ENCODE data around the gene CLMN. TPM values are rescaled to one million over a fixed set of nuclear protein-coding genes. Genes with fewer than 3 reads are reported as not detected.
A peak's percentile ranks its signal among the peaks of the same experiment; 100 is the strongest.

The CLMN gene
- total RNA-seq, 1 experiment from 2014 or later = 24.0 TPM

- DNase-seq (ENCODE audit: low read depth, low spot score) = no peak
- in situ Hi-C loops (cut with HindIII; ENCODE audit: low pct_unique_long_range_greater_than_20kb, low sequenced_read_pairs) = no loop called here
Measured at GRCh38 chr14:95313190-95313589, 6.5 kb downstream of the CLMN start.

GRCh38 chr14:95312311-95312710, 7.4 kb downstream of the CLMN start:
- in situ Hi-C loops (cut with HindIII; ENCODE audit: low pct_unique_long_range_greater_than_20kb, low sequenced_read_pairs) = no loop called here
- no peak for DNase-seq (ENCODE audit: low read depth, low spot score)

DNA sequence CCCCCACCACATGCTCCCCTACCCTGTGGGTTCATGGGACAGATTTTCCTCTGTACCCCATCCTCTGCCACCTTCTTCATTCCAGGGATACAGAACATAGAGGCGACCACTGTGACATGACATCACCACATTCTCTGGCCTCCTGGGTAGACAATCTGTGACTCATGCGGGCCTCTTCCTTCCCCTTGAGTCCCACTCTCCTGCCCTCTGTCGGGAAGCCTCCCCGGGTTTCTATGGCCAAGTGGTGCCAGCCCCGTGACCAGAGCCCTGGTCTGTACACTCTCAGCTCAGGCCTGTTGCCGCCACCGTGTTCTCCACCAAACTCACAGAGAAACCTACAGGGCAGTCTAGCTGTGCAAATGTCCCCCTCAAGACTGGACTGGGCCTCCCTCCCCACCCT, 8.0 kb downstream of the CLMN start:
- in situ Hi-C loops (cut with HindIII; ENCODE audit: low pct_unique_long_range_greater_than_20kb, low sequenced_read_pairs) = no loop called here
- no peak for DNase-seq (ENCODE audit: low read depth, low spot score)

- in situ Hi-C loops (cut with HindIII; ENCODE audit: low pct_unique_long_range_greater_than_20kb, low sequenced_read_pairs) = no loop called here
- no peak for DNase-seq (ENCODE audit: low read depth, low spot score)
Measured at GRCh38 chr14:95310635-95311380, 8.9 kb downstream of the CLMN start.

GRCh38 chr14:95309261-95310051, 10.3 kb downstream of the CLMN start:
- DNase-seq (ENCODE audit: low read depth, low spot score) = no peak
- in situ Hi-C loops (cut with HindIII; ENCODE audit: low pct_unique_long_range_greater_than_20kb, low sequenced_read_pairs) = no loop called here

- in situ Hi-C loops (cut with HindIII; ENCODE audit: low pct_unique_long_range_greater_than_20kb, low sequenced_read_pairs) = no loop called here
- no peak for DNase-seq (ENCODE audit: low read depth, low spot score)
Measured at GRCh38 chr14:95308073-95308472, 11.6 kb downstream of the CLMN start.

- DNase-seq (ENCODE audit: low read depth, low spot score) = no peak
- in situ Hi-C loops (cut with HindIII; ENCODE audit: low pct_unique_long_range_greater_than_20kb, low sequenced_read_pairs) = no loop called here
Measured at GRCh38 chr14:95307402-95308041, 12.2 kb downstream of the CLMN start.

GRCh38 chr14:95305940-95306339, 13.8 kb downstream of the CLMN start:
- in situ Hi-C loops (cut with HindIII; ENCODE audit: low pct_unique_long_range_greater_than_20kb, low sequenced_read_pairs) = no loop called here
- no peak for DNase-seq (ENCODE audit: low read depth, low spot score)

DNA sequence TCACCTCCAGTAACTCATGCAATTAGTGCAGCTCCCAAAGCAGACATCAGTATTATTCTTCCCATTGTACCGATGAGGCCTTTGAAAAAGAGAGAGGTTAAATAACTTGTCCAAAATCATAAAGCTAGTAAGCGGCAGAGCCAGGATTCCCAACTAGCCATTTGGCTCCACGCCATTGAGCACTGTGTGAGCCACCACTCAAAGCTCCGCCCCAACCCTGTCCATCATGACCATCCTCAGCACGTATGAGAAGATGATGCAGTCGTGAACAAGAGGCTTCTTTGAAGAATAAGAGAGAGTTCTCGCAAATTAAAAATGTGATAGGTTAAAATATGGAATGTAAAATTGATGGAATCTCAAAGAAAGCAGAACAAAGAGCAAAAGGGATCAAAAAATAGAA, 14.6 kb downstream of the CLMN start:
- in situ Hi-C loops (cut with HindIII; ENCODE audit: low pct_unique_long_range_greater_than_20kb, low sequenced_read_pairs) = no loop called here

GRCh38 chr14:95304342-95304741, 15.4 kb downstream of the CLMN start:
- in situ Hi-C loops (cut with HindIII; ENCODE audit: low pct_unique_long_range_greater_than_20kb, low sequenced_read_pairs) = no loop called here
- no peak for DNase-seq (ENCODE audit: low read depth, low spot score)

More for the DNA sequence above, 14.6 kb downstream of the CLMN start:
- no peak for DNase-seq (ENCODE audit: low read depth, low spot score)

DNA sequence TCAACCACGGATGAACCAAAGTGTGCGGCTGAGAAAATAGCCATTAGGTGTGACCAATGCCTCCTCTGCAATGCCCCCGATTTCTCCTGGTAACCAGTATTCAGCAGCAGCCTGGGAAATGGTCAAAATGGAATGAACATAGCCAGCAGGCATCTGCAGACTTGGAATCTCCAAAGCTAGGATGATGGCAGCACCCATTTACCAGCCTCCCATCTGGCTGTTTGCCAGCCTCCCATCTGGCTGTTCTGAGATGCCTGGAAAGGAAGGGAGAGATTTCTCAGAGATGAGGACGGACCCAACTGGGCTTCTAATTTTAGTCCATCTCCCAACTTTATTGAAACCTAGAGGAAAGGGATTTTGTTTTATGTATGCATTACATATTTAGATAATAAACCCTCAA, 16.2 kb downstream of the CLMN start:
- in situ Hi-C loops (cut with HindIII; ENCODE audit: low pct_unique_long_range_greater_than_20kb, low sequenced_read_pairs) = no loop called here
- no peak for DNase-seq (ENCODE audit: low read depth, low spot score)

DNA sequence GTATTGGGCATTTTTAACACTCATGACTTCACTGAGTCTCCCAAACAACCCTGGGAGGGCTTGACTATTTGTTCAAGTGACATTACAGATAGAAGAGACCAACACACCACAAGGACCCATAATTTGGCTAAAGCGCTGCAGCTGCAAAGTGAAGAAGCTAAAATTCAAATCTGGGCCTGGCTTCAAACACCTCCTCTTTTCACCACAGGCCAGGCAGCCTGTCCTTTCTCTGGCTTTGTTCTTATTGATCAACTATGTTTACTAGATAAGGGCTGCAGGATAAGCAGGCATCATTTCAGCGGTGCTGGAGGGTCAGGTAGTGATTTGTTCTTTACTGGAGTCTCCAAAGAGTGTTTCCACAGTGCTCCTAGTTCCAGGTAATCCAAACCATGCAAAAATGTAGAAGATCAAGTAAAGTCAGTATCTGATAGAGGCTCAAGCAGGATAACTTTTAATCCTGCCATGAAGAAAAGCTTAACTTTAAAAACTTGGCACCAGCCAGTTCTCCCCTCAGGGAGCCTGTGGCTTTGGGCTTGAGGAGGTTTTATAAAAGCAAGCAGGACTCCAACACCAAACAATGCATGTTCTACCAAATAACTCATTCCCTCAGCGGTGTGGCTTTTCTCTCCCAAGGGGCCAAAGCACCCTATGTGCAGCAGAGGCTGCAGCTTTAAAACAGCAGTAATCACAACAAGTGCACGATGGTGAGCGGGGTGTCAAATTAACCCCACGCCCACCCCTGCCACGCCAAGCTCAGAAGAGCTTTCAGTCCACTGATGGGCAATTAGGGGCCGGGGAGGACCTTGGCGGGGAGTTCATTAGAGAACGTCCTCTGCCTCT, 16.8 kb downstream of the CLMN start:
- in situ Hi-C loops (cut with HindIII; ENCODE audit: low pct_unique_long_range_greater_than_20kb, low sequenced_read_pairs) = no loop called here
- DNase-seq (ENCODE audit: low read depth, low spot score) = no peak

DNA sequence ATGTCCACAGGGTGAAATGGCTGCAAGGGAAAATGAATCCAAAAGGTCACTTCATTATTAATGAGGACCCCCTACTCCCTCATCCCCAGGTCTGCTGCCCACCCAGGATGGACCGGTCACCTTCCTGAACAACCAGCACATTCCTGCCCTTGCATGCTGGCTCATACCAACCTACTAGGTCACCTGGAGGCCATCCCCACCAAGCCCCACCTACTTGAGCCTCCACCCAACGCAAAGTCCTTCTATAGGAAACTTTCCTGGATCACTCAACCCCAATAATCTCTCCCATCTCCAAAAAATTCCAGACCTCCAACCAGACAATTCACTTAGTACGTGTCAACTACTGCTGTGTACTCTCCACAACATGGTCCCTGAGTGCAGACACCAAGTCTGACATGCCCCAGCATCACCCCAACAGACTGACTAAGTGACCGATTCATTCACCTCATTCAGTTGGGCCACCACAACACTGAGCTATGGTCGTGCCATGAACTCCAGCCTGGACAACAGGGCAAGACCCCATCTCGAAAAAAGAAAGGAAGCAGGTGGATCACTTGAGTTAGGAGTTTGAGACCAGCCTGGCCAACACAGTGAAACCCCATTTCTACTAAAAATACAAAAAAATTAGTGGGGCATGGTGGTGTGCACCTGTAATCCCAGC, 18.1 kb downstream of the CLMN start:
- in situ Hi-C loops (cut with HindIII; ENCODE audit: low pct_unique_long_range_greater_than_20kb, low sequenced_read_pairs) = no loop called here
- no peak for DNase-seq (ENCODE audit: low read depth, low spot score)

DNA sequence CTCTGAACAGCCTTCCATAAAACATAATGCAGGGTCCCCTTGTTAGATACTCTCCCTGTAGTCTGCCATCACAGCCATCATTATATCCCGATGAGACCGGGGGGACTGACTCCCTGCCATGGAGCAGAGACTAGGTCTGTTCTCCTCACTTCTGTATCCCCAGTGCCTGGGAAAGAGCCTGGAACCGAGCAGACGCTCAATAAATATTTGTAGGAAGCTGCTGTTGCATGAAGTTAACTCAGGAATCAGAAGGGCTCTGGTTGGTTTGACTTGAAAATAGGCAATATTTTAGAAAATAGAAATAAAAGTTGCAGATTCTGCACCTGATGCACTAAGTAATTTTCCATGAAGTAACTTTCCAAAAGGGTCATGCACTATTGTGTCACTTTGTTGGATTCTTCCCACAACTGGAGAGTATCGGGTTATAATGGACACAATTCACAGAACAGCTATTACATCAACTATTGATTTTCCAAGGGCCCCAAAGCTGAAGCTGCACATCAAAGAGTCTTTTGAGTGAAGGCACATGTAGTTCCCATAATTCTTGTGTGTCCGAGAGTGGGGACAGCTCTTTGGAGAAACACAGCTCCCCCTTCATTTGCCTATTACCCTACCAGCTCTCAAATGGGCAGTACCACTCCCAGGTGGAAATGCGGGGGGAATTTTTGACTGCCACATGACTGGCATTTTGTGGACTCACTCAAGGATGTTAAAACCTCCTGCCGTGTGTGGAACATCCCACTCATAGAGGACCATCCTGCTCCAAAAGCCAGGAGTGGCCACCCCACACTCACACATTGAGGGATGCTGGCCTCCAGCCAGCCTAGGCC, 18.8 kb downstream of the CLMN start:
- peak; percentile 34 for DNase-seq (ENCODE audit: low read depth, low spot score)
- in situ Hi-C loops (cut with HindIII; ENCODE audit: low pct_unique_long_range_greater_than_20kb, low sequenced_read_pairs) = no loop called here

GRCh38 chr14:95300002-95300696, 19.6 kb downstream of the CLMN start:
- in situ Hi-C loops (cut with HindIII; ENCODE audit: low pct_unique_long_range_greater_than_20kb, low sequenced_read_pairs) = no loop called here
- DNase-seq (ENCODE audit: low read depth, low spot score) = no peak

- in situ Hi-C loops (cut with HindIII; ENCODE audit: low pct_unique_long_range_greater_than_20kb, low sequenced_read_pairs) = no loop called here
- DNase-seq (ENCODE audit: low read depth, low spot score) = no peak
Measured at GRCh38 chr14:95299271-95299670, 20.4 kb downstream of the CLMN start.
